Stimulated activated naive CD4-positive, alpha-beta T cell (primary cell): ENCODE results near the gene PPAN.

Experiments
- DNase-seq, 6 experiments: peaks; one replicate each; lab custom pipeline; 2025; lab: John Stamatoyannopoulos, UW

PPAN gene

DNA sequence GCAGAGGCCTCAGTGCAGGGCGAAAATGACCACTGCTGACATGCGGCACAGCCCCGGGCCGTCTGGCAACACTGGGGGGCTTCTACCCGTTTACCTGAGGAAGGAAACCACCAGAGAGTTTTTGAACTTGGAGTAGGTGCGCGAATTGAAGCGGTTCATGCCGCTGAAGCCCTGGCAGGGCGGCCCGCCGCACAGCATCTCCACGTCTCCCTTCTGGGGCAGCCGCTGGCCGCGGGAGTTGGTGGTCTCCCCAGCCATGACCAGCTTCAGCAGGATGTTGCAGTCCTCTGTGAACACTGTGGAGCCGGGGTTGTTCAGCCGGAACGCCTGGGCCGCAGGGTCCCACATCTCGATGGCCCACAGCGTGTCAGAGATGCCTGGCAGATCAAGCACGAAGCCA, 33.8 kb downstream of the PPAN start:
- no peak for DNase-seq

GRCh38 chr19:10141479-10141878, 35.3 kb downstream of the PPAN start:
- no peak for DNase-seq

- DNase-seq: no peak
These were observed 35.8 kb downstream of the PPAN start for GRCh38 chr19:10141973-10142372.

GRCh38 chr19:10142701-10143375, 36.7 kb downstream of the PPAN start:
- DNase-seq: peak in 5 of 6 experiments; percentile 25 to 71 (median 66)

DNA sequence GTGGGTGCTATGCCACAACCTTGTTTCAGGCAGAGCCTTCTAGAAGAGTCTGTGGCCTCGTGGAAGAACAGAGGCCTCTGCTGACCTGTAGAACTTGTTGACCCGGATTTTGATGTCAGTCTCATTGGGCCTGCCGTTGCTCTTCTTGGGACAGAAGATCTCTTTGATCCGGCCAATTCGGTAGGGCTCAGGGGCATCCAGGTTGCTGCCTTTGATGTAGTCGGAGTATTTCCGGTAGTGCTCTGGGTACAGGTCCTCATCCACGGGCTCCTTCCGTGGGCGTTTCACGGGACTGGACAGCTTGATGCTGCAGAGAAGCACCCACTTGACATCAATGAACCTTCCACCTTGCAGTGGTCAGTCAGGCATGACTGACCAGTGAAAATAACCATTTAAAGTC, 37.5 kb downstream of the PPAN start:
- DNase-seq: no peak

DNA sequence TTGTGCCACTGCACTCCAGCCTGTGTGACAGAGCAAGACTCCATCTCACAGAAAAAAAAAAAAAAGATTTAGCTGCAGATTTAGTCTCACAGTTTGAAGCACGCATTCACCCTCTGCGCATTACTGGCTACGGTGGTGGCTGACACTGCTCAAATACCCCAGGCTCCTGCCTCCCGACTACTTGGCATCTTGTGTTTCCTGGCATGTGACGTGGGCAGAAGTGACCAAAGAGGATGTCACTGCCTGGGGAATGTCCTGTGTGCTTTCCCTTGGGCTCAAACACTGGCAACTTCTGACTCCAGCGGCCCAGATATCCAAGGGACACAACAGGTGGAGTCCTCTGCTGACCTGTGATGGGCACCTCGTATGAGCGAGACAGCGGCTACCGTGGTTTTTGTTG, 38.2 kb downstream of the PPAN start:
- no peak for DNase-seq

- no peak for DNase-seq
These were observed 38.9 kb downstream of the PPAN start for GRCh38 chr19:10145031-10145430.

DNA sequence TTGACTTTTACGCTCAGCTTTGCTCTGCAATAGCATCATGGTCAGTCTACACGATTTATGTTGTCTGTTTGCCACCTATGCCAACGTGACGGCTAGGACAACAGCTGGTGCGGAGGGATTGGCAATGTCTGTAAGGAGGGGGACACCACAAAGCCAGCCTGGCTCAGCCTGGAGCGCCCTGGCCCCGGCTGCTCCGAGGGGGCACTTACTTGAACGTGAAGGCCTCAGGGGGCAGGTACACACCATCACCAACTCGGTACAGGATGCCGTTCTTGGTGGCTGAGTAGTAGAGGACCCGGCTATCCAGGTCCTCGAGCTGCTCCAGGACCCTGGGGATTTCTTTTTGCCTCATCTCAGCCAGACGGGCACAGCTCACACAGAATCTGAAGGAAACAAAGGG, 40.0 kb downstream of the PPAN start:
- DNase-seq: no peak

DNA sequence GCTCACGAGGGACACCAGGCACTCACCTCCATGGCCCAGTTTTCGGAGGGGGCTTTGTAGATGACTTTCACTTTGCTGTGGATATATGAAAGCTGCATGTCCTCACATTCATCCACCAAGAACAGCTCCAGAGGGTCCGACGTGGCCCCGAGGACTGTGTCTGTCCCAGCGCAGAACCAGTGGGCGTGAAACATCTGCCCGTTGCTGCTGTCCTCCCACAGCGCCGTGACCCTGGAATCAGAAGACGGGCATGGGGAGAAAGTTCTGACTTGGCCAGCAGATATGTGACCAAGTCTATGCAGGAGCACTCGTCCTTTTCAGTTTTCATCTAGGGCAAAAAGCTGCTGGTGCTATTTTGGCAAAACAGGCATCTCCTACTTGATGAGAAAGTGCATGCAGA, 43.3 kb downstream of the PPAN start:
- no peak for DNase-seq

DNA sequence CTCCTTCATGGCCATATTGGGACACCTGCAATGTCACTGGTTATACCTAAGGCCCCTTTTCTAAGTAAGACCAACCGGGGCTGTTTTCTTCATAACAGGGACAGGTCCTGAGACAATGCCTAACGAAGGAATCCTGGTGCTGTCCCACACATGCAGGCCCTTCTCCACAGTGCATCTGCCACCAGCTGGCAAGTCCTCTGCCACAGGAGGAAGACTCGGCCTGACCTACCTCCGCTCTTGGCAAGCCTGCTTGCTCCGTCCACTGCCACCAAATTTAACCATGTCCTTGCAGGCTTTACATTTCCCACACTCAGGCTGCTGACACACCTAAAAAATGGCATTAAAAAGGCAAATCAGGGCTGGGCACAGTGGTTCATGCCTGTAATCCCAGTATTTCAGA, 45.4 kb downstream of the PPAN start:
- no peak for DNase-seq

GRCh38 chr19:10152100-10152499, 45.9 kb downstream of the PPAN start:
- no peak for DNase-seq

- DNase-seq: no peak
These were observed 49.7 kb downstream of the PPAN start for GRCh38 chr19:10155839-10156238.

DNA sequence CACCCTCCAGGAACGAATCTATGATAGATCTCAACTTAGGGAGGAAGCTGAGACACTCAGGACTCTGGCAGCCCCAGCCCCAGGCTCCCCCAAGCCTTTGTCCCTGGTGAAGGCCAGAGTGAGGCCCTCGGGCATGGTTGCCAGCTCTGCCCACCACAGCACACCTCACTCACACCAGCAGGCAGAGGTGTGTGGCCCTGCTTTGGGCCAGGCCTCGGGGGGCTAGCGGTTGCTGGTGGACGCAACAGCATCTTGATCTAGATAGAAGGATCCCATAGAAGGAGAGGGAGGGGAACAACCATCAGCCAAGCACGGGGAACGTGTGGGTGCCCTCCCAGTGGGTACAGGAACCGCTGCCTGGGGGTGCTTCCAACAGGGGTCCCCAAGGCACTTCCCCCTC, 51.9 kb downstream of the PPAN start:
- DNase-seq: no peak

DNA sequence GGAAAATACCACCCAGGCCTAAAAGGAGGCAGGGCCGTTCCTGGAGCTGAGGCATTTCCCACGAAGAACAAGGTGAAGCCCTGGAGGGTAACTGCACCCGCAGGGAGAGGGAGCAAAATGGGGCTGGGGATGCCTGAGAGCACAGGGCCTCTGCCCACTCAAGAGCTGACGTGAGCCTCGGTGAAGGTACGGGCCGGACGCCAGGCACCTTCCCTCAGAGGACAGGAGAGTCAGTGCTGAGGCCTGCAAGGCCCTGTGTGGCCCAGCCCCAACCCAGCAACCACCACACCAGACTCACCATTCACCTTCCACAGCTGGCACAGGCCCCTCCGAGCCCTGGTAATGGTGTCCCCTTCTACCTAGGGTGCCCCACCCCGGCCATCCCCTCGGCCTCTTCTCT, 52.3 kb downstream of the PPAN start:
- no peak for DNase-seq

GRCh38 chr19:10159610-10160009, 53.4 kb downstream of the PPAN start:
- DNase-seq: no peak
